HG03039 (cell line): Measurements from ENCODE around the gene LRRC3.

ENCODE experiments used
- ATAC-seq: cut with Tn5 transposase; IDR thresholded peaks from one replicate; pipeline ENCODE4 v1.9.1; 2021; ENCODE audit warnings: mild to moderate bottlenecking, moderate library complexity; ENCODE audit not compliant: unreplicated experiment

Gene LRRC3

GRCh38 chr21:44423941-44424607, 31.2 kb upstream of the LRRC3 start:
- no peak for ATAC-seq

- no peak for ATAC-seq
Observed at GRCh38 chr21:44424608-44425306, 30.6 kb upstream of the LRRC3 start.

GRCh38 chr21:44425307-44425894, 29.9 kb upstream of the LRRC3 start:
- ATAC-seq, result no peak

GRCh38 chr21:44425895-44426662, 29.2 kb upstream of the LRRC3 start:
- no peak for ATAC-seq

- no peak for ATAC-seq
Observed at GRCh38 chr21:44426663-44427191, 28.6 kb upstream of the LRRC3 start.

GRCh38 chr21:44427241-44428120, 27.8 kb upstream of the LRRC3 start:
- no peak for ATAC-seq

DNA sequence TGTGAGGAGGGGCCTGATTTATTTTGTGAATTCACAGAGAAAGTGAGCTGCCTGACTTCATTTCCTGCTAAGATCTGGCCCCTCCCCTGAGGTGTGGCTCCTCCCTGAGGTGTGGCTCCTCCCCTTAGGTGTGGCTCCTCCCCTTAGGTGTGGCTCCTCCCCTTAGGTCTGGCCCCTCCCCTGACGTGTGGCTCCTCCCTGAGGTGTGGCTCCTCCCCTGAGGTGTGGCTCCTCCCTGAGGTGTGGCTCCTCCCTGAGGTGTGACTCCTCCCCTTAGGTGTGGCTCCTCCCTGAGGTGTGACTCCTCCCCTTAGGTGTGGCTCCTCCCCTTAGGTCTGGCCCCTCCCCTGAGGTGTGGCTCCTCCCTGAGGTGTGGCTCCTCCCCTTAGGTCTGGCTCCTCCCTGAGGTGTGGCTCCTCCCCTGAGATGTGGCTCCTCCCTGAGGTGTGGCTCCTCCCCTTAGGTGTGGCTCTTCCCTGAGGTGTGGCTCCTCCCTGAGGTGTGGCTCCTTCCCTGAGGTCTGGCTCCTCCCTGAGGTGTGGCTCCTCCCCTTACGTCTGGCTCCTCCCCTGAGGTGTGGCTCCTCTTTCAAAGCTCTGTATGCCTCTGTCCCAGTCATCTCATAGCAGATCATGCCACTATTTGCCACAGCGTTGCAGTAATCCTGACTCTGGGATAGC, 26.9 kb upstream of the LRRC3 start:
- no peak for ATAC-seq

DNA sequence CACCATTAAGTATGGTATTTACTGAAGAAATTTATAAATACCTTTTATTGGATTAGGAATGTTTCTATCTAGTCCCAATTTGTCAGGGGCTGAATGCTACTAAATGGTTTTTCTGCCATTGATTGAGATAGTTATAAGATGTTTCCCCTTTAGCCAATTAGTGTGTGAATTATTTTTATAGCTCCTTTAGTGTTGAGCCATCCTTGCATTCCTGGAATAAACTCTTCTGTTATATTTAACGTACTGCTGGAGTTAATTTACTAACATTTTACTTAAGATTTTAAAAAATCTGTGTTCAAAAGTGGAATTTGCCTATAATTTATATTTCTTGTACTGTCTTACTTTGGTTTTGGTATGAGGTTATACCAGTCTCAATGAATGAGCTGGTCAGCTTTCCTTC, 25.4 kb upstream of the LRRC3 start:
- ATAC-seq, result no peak

GRCh38 chr21:44431300-44431699, 24.0 kb upstream of the LRRC3 start:
- no peak for ATAC-seq

GRCh38 chr21:44432841-44433790, 22.2 kb upstream of the LRRC3 start:
- no peak for ATAC-seq

DNA sequence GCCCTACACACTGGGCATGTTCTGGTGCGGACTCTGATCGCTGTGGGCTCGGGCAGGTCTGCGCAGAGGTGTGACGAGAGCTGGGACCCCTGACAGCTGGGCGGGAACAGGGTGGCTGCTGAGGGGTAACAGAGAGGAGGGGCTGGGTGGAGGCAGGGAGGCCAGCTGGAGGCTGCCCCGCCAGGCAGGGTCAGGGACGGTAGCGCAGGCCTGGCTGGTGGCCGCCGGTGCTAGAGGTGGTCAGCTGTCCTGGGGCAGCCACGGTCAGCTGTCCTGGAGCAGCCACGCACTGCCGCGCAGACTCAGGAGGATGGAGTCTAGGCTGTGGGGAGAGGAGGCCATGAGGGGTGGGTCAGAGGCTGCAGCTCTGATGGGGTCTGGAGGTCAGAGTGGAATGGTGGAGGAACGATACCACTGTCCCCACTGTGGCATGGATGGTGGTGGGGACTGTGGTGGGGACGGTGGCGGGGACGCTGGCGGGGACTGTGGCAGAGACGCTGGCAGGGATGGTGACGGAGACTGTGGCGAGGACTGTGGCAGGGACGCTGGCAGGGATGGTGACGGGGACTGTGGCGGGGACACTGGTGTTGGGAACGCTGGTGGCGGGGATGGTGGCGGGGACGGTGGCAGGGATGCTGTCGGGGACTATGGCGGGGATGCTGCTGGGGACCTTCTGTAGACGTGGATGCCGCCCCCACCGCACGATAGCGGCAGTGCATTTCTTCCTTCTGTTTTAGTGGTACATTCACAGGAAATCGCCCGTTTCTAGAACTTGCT, 21.3 kb upstream of the LRRC3 start:
- no peak for ATAC-seq

DNA sequence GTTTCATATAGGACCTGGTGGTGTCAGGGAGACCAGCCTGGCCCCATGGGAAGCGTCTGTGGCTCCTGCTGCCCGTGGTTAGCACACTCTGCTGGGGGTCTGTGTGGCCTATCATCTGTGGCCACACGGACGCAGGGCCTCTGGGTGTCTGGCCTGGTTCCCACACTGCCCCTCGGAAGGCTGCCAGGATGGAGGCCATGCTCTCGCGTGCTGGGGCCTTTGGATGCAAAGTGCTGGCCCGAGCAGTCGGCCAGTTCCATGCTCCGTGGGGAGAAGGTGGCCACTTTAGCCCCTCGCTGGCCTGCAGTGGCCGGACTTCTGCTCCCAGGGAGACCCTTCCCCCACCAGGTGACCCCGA, 20.8 kb upstream of the LRRC3 start:
- ATAC-seq, result no peak

DNA sequence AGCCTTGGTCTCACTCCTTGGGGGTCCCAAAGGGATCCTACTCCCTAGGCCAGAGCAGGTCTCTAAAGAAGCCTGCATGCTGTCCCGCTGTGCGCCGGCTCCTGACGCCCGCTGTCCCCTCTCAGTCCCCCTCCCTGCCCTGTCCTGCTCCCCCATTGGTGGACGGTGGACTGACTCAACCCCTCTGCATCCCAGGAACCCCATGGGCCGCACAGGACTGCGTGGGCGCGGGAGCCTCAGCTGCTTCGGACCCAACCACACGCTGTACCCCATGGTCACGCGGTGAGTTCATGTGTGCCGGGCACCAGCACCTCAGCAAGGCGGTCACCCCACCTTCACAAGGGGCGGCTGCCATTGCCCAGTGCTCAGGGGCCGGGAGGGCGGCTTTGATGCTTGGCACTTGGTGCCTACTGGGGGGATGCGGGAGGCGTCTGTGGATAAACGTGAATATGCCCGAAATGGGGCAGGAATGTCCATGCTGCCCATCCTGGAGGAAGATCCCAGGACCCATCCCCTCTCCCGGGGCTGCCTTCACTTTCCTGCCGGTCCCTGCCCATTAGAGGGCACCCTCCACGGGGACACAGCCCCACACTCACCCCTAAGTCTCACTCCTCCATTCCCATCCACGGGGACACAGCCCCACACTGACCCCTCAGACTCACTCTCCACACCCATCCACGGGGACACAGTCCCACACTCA, 20.2 kb upstream of the LRRC3 start:
- no peak for ATAC-seq

- ATAC-seq, result no peak
Observed at GRCh38 chr21:44436111-44436611, 19.1 kb upstream of the LRRC3 start.

- ATAC-seq, result no peak
Observed at GRCh38 chr21:44436958-44437357, 18.4 kb upstream of the LRRC3 start.

DNA sequence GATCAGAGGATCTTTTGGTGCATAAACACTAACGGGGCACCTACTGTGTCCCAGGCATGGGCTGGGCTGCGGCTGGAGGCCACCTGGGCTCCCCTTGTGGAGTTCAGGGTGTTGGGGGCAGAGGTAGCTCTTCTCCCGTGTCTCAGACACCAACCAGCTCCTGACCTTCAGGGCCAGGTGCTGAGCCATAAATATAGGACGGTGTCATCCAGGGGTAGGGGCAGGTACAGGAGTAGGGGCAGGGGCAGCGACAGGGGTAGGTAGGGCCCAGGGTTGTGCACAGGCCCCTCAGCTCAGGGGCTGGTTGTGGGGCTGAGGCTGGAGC, 18.0 kb upstream of the LRRC3 start:
- no peak for ATAC-seq

DNA sequence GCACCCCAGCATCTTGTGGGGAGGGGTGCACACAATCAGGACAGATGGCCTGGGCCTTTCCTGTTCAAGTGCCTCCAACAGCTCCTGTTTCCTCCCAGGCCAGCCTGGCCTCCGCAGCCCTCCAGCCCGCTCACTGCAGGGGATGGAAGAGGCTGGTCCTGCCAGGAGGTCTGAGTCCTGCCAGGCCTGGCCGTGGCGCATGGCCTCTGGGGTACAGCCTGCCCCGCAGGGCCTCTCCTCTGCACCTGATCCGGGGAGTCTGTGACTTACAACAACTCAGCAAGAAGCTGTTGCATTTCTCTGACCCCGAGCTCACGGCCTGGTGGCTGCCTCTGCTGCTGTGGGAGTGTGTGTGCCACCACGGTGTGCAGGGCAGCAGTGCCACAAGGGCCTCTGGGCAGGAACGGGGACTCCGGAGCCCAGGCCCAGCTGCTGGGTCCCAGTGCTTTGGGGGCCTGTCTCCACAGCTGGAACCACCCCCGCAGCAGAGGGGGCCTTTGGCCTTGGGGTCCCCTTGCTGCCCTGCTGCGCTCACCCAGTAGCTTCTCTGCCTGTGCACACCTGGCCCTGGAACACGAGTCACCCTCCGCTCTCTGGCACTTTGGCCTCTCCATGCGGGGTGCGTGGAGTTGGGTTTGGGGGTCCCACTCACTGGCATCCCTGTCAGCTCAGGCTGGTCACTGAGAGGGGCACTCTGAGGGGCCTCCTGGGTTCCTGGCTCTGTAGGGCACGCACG, 17.4 kb upstream of the LRRC3 start:
- ATAC-seq, result no peak
